Stimulated activated CD8-positive, alpha-beta memory T cell treated with anti-CD3 and anti-CD28 coated beads, Interleukin-7, amount 100 ng/mL, for 1 hour (primary cell): ENCODE results near the gene SNX14.
"Not testable (repeated sequence)": the region's sequence is repeated elsewhere in the genome, so short reads cannot be mapped to it uniquely, and the experiment has no call there.

ENCODE experiments used
- DNase-seq, 2 donors: peaks; one replicate each; pipeline ENCODE4 v3.0.0-alpha.2; 2020; ENCODE audit warnings: low read depth in 2 of 2

Gene SNX14

GRCh38 chr6:85582832-85583231, 10.8 kb downstream of the SNX14 start:
- not testable (repeated sequence) for DNase-seq

GRCh38 chr6:85581572-85581971, 12.1 kb downstream of the SNX14 start:
- DNase-seq = no peak

DNA sequence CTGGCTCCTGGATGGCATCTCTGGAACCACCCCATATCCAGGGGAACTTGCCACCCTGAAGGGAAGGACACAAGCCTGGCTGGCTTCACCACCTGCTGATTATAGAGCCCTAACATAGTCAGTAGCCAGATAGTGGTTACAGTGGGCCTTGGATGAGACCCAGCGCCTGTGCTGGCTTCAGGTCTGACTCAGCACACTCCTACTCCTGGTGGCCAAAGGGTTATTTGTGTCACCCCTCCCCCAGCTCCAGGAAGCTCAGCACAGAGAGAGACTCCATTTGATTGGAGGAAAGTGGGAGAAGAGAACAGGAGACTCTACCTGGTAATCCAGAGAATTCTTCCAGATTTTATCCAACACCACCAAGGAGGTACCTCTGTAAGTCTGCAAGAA, 12.8 kb downstream of the SNX14 start:
- DNase-seq = no peak

DNA sequence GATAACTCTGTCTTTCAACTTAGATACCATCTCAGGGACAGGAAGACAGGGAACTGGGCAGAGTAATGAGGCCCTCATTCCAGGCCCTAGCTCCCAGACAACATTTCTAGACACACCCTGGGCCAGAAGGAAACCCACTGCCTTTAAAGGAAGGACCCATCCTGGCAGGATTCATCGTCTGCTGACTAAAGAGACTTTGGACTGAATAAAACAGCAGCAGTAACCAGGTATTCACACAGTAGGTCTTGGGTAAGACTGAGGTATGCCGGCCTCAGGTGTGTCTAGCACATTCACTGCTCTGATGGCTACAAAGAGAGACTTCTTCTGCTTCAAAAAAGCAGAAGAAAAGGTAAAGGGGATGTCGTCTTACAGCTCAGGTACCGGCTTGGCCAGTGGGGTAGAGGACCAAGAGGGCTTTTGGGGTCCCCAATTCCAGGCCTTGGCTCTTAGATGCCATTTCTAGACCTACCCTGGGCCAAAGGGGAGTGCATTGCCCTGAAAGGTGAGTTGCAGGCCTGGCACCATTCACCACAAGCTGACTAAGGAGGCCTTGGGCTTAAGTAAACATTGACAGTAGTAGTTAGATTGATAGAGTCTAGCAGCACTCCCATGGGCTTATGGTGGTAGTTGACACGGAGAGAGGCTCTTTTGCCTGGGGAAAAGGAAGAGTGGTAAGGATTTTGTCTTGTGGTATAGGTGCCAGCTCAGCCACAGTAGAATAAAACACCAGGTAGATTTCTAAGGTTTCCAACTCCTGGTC, 13.4 kb downstream of the SNX14 start:
- no peak for DNase-seq

- no peak for DNase-seq
Measured at GRCh38 chr6:85579581-85579980, 14.1 kb downstream of the SNX14 start.

DNA sequence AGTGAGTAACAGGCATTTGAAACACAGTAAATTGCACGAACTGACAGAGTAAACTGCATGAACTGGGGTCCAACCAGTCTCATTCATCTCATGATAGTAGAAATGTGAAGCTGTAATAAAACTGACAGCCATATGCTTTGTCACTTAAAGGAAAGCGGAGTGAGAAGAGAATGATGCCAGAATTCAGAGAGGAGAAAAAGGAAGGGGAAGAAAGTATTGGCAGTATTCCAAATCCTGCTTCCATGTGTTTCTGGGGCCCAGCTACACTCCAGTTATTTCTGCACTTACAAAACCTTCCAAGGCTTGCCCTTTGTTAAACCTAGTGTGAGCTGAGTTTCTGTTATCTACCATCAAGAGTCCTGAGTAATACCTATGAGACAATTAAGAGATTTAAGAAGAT, 17.2 kb downstream of the SNX14 start:
- no peak for DNase-seq

GRCh38 chr6:85574932-85575598, 18.6 kb downstream of the SNX14 start:
- no peak for DNase-seq

GRCh38 chr6:85569323-85569722, 24.3 kb downstream of the SNX14 start:
- no peak for DNase-seq

DNA sequence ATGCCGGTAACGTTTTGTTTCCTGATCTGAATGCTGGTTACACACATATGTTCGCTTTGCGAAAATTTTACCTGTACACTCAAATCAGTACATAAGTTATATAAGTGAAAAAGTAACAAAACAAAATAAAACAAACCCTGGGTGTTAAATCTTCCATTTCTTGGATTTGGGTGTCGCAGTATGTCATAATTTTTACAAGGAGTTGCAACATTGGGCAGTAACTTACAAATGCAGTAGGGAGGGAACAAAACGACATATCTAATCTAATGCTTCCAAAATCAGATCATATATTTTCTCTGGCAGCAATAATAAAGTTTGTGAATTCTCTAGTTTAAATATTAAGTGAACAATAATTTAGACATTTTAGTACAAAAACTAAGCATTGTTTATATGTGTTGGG, 25.2 kb downstream of the SNX14 start:
- DNase-seq = no peak

- no peak for DNase-seq
Measured at GRCh38 chr6:85565736-85566135, 27.9 kb downstream of the SNX14 start.

GRCh38 chr6:85564223-85564622, 29.4 kb downstream of the SNX14 start:
- DNase-seq = not testable (repeated sequence)

DNA sequence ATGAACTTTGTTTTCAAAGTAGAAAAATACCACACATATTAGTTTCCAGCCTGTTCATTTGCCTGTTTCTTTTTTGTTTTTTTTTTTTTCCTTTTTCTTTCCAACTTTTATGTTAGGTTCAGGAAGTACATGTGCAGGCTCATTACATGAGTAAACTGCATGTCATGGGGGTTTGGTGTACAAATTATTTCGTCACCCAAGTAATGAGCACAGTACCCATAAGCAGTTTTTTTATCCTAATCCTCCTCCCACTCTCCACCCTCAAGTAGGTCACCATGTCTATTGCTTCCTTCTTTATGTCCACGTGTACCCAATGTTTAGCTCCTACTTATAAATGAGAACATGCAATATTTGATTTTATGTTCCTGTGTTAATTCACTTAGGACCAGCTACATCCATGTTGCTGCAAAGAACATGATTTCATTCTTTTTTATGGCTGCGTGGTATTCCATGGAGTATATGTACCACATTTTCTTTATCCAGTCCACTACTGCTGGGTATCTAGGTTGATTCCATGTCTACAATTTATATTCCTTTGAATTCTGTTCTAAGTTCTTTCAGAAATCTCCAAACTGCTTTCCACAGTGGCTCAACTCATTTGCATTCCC, 31.8 kb downstream of the SNX14 start:
- no peak for DNase-seq

- DNase-seq = no peak
Measured at GRCh38 chr6:85556992-85557668, 36.5 kb downstream of the SNX14 start.

GRCh38 chr6:85552652-85553051, 41.0 kb downstream of the SNX14 start:
- DNase-seq = no peak

DNA sequence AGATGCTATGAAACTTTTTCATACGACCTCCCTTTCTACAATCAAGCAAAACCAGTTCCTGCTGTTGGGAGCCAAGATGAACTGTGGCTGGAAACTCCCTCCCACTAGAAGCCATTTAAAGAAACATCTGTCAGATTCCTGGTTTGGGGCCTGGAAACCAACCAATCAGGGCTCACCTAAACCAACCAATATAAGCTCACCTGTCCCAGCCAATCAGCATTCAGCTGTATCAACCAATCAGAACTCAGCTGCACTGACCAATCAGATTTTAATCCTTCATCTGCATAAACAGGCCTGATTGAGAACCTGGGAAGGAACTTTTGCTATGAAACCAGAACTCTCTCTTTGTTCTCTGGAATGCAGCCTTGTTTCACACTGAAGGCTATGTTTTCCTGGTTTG, 42.4 kb downstream of the SNX14 start:
- DNase-seq = no peak

DNA sequence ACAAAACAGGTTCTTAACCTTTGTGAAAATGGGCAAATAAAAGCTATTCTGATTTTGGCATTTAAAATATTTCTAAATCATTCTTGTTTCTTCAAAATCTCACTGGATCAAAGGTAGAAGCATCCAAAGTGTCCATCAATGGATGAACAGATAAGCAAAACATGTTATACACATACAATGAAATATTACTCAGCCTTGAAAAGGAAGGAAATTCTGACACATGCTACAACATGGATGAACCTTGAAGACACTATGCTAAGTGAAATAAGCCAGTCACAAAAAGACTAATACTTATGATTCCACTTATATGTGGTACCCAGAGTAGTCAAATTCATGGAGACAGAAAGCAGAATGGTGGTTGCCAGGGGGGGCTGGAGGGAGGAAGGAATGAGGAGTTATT, 45.9 kb downstream of the SNX14 start:
- no peak for DNase-seq

DNA sequence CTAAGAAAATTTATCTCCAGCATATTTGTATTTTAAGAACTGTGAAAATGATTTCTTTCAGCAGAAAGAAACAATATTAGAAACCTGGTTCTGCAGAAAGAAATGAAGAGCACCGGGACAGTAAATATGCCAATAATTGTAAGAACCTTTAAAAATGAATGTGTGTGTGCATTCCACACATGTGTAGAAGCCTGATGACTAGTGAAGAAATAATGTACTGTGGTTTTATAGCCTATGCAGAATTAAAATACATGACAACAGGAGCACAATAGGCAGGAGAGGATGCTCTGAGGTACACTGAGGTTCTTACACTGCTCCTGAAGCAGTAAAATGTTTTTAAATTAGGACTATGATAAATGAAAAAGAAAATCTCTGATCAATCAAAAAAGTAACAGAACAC, 48.9 kb downstream of the SNX14 start:
- no peak for DNase-seq

- DNase-seq = no peak
Measured at GRCh38 chr6:85537055-85537494, 56.6 kb downstream of the SNX14 start.

DNA sequence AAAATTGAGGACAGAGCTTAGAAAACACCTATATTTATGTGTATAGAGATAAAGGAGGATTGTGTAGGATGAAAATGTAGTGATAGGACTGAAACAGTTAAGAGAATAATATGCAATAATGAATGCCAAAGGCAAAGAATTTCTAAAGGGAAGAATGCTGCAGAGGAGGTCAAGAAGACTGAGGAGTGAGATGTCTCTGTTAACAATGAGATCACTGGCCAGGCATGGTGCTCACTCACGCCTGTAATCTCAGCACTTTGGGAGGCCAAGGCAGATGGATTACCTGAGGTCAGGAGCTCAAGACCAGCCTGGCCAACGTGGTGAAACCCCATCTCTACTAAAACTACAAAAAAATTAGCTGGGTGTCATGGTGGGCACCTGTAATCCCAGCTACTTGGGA, 69.4 kb downstream of the SNX14 start:
- DNase-seq = not testable (repeated sequence)

GRCh38 chr6:85516168-85516567, 77.5 kb downstream of the SNX14 start:
- DNase-seq = no peak

GRCh38 chr6:85506441-85507093, 87.1 kb downstream of the SNX14 start:
- no peak for DNase-seq
